ENCODE measurements around the gene FARP1.

The FARP1 gene

DNA sequence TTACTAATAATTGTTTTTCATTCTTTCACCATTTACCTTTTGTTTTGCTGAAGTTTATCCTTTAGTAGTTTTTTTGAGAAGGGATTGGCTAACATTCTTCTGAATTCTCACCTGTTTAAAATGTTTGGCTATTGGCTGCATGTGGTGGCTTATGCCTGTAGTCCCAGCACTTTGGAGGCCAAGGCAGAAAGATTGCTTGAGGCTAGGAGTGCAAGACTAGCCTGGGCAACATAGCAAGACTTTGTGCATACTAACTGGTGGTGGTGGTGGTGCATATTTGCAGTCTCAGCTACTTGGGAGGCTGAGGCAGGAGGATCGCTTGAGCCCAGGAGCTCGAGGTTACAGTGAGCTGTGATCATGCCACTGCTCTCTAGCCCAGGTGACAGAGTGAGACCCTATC is 61.7 kb downstream of the FARP1 start:
- TF ChIP-seq EGR1 (IDR thresholded peaks at IDR 0.05): no peak
- no peak for TF ChIP-seq TAF1 (IDR thresholded peaks at IDR 0.05; ENCODE audit: low read depth)
- no peak for TF ChIP-seq NFIC (IDR thresholded peaks at IDR 0.05)
- no peak for TF ChIP-seq MAX (IDR thresholded peaks at IDR 0.05)

DNA sequence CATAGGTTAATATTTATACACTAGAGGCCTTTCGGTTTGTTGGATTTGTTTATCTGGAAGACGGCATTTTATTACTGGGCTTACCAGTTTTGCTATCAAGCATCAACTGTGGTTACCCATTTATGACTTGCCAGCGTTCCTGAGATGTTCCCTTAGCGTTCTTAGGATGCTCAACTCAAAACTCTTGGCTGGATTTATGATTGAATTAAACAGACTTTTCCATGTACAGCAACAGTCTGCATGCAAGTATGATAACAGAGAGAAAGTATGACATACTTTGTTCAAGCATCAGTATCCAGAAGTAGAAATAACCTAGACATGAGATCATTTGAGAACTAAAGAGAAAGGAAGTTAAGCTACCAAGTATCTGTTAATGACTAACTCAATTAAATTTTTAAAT is 64.1 kb downstream of the FARP1 start:
- no peak for TF ChIP-seq RAD21 (IDR thresholded peaks at IDR 0.05; ENCODE audit: low read depth)
- TF ChIP-seq NFIC (IDR thresholded peaks at IDR 0.05): no peak
- TF ChIP-seq FOXM1 (IDR thresholded peaks at IDR 0.05; ENCODE audit: borderline replicate concordance, low read depth): no peak
- TF ChIP-seq EP300 (IDR thresholded peaks at IDR 0.05; ENCODE audit: borderline replicate concordance): no peak
- no peak for TF ChIP-seq MAX (IDR thresholded peaks at IDR 0.05)
- TF ChIP-seq YY1 (IDR thresholded peaks at IDR 0.05; ENCODE audit: low read depth): no peak
- no peak for TF ChIP-seq CREB1 (IDR thresholded peaks at IDR 0.05; ENCODE audit: low read depth)

DNA sequence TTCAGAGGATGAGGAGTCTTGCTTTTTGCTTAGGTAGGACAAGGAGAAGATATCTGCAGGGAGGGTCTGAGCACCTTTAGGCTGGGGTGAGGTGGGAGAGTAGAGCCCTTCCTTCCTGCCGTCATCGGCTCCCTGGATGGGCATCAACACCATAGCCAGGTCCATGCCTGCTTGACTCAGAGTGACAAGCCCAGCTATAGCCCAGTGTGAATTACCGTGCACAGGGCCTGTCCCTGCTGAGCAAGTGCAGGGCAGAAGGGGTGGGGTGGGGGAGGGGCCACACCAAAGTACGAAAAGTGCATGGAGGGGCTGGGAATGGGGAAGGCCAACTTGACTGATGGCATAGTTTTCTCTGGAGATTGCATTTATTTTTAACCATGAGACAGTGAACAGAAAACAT is 64.5 kb downstream of the FARP1 start:
- no peak for TF ChIP-seq NFIC (IDR thresholded peaks at IDR 0.05)
- no peak for TF ChIP-seq CREB1 (IDR thresholded peaks at IDR 0.05; ENCODE audit: low read depth)
- TF ChIP-seq, protein P1, sequence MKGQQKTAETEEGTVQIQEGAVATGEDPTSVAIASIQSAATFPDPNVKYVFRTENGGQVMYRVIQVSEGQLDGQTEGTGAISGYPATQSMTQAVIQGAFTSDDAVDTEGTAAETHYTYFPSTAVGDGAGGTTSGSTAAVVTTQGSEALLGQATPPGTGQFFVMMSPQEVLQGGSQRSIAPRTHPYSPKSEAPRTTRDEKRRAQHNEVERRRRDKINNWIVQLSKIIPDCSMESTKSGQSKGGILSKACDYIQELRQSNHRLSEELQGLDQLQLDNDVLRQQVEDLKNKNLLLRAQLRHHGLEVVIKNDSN (IDR thresholded peaks at IDR 0.05): no peak
- TF ChIP-seq TCF12 (IDR thresholded peaks at IDR 0.05; ENCODE audit: low read depth): no peak
- TF ChIP-seq YY1 (IDR thresholded peaks at IDR 0.05; ENCODE audit: low read depth): no peak
- TF ChIP-seq ZBTB7A (IDR thresholded peaks at IDR 0.05; ENCODE audit: low read depth): no peak
- no peak for TF ChIP-seq TAF1 (IDR thresholded peaks at IDR 0.05; ENCODE audit: low read depth)
- no peak for TF ChIP-seq TEAD4 (IDR thresholded peaks at IDR 0.05)
- no peak for TF ChIP-seq RAD21 (IDR thresholded peaks at IDR 0.05; ENCODE audit: low read depth)
- TF ChIP-seq, protein P2, sequence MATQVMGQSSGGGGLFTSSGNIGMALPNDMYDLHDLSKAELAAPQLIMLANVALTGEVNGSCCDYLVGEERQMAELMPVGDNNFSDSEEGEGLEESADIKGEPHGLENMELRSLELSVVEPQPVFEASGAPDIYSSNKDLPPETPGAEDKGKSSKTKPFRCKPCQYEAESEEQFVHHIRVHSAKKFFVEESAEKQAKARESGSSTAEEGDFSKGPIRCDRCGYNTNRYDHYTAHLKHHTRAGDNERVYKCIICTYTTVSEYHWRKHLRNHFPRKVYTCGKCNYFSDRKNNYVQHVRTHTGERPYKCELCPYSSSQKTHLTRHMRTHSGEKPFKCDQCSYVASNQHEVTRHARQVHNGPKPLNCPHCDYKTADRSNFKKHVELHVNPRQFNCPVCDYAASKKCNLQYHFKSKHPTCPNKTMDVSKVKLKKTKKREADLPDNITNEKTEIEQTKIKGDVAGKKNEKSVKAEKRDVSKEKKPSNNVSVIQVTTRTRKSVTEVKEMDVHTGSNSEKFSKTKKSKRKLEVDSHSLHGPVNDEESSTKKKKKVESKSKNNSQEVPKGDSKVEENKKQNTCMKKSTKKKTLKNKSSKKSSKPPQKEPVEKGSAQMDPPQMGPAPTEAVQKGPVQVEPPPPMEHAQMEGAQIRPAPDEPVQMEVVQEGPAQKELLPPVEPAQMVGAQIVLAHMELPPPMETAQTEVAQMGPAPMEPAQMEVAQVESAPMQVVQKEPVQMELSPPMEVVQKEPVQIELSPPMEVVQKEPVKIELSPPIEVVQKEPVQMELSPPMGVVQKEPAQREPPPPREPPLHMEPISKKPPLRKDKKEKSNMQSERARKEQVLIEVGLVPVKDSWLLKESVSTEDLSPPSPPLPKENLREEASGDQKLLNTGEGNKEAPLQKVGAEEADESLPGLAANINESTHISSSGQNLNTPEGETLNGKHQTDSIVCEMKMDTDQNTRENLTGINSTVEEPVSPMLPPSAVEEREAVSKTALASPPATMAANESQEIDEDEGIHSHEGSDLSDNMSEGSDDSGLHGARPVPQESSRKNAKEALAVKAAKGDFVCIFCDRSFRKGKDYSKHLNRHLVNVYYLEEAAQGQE (IDR thresholded peaks at IDR 0.05; ENCODE audit: low read depth): no peak
- no peak for TF ChIP-seq FOXM1 (IDR thresholded peaks at IDR 0.05; ENCODE audit: borderline replicate concordance, low read depth)
- no peak for TF ChIP-seq EGR1 (IDR thresholded peaks at IDR 0.05)
- TF ChIP-seq MAX (IDR thresholded peaks at IDR 0.05): no peak
- no peak for TF ChIP-seq CEBPB (IDR thresholded peaks at IDR 0.05)
- no peak for TF ChIP-seq EP300 (IDR thresholded peaks at IDR 0.05; ENCODE audit: borderline replicate concordance)

- TF ChIP-seq, protein P2 (IDR thresholded peaks at IDR 0.05; ENCODE audit: low read depth): no peak
Measured at GRCh38 chr13:98208606-98209005, 65.7 kb downstream of the FARP1 start.

DNA sequence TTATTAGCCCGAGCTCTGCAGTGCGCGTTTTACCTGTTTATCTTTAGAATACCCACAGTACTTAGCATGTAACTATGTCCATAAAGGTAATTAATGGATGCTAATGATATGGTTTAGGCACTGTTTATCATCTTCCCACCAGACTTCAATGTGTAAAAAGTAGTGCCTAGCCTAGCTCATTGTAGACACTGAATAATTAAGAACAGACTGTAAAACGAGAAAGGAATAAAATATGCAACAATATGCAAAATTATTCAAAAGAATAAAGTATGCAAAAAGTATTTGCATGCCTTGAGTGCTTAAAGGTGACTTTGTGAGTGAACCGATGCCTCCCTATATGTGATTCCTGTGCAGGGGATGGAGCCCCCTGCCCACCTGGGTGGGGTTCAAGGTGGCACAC is 69.9 kb downstream of the FARP1 start:
- TF ChIP-seq RAD21 (IDR thresholded peaks at IDR 0.05; ENCODE audit: low read depth) (no peak), CREB1 (IDR thresholded peaks at IDR 0.05; ENCODE audit: low read depth) (no peak), EGR1 (IDR thresholded peaks at IDR 0.05) (no peak)

GRCh38 chr13:98213354-98213753 is 70.5 kb downstream of the FARP1 start:
- TF ChIP-seq RAD21 (IDR thresholded peaks at IDR 0.05; ENCODE audit: low read depth) (no peak), CEBPB (IDR thresholded peaks at IDR 0.05) (no peak), ZBTB7A (IDR thresholded peaks at IDR 0.05; ENCODE audit: low read depth) (no peak), TEAD4 (IDR thresholded peaks at IDR 0.05) (no peak), NFIC (IDR thresholded peaks at IDR 0.05) (no peak), CREB1 (IDR thresholded peaks at IDR 0.05; ENCODE audit: low read depth) (no peak)

GRCh38 chr13:98214008-98214643 is 71.2 kb downstream of the FARP1 start:
- TF ChIP-seq CEBPB (IDR thresholded peaks at IDR 0.05) (no peak), YY1 (IDR thresholded peaks at IDR 0.05; ENCODE audit: low read depth) (no peak), EP300 (IDR thresholded peaks at IDR 0.05; ENCODE audit: borderline replicate concordance) (no peak), TAF1 (IDR thresholded peaks at IDR 0.05; ENCODE audit: low read depth) (no peak), CREB1 (IDR thresholded peaks at IDR 0.05; ENCODE audit: low read depth) (no peak), FOXM1 (IDR thresholded peaks at IDR 0.05; ENCODE audit: borderline replicate concordance, low read depth) (no peak), MAX (IDR thresholded peaks at IDR 0.05) (no peak), NFIC (IDR thresholded peaks at IDR 0.05) (no peak), TCF12 (IDR thresholded peaks at IDR 0.05; ENCODE audit: low read depth) (no peak), TEAD4 (IDR thresholded peaks at IDR 0.05) (no peak), RAD21 (IDR thresholded peaks at IDR 0.05; ENCODE audit: low read depth) (no peak), EGR1 (IDR thresholded peaks at IDR 0.05) (no peak), ZBTB7A (IDR thresholded peaks at IDR 0.05; ENCODE audit: low read depth) (no peak)
- TF ChIP-seq, protein P1 (IDR thresholded peaks at IDR 0.05): no peak
- TF ChIP-seq, protein P2 (IDR thresholded peaks at IDR 0.05; ENCODE audit: low read depth): no peak
